Skin epidermis (tissue), 12 donors: ENCODE results near the gene NUP160.
A peak's percentile ranks its signal among the peaks of the same experiment; 100 is the strongest.
"Not testable (repeated sequence)": the region's sequence is repeated elsewhere in the genome, so short reads cannot be mapped to it uniquely, and the experiment has no call there.

Experiments used
- H3K27ac ChIP-seq, 21 experiments: fragments of 200-600 bp; sonication (generic) in 11 of 21; one replicate each; pipeline ENCODE4 v1.5.0; 2020; ENCODE audit warnings: mild to moderate bottlenecking in 3 of 21, inconsistent platforms in 2 of 21, moderate library complexity in 2 of 21
- H3K4me3 ChIP-seq, 7 experiments: fragments of 200-600 bp; sonication (generic) in 2 of 7; one replicate each; pipeline ENCODE4 v1.5.0; 2020; ENCODE audit warnings: inconsistent platforms in 2 of 7, mild to moderate bottlenecking in 2 of 7, moderate library complexity in 1 of 7

Gene NUP160

GRCh38 chr11:47797633-47798032 lies 50.5 kb downstream of the NUP160 start:
- H3K27ac ChIP-seq = no peak overlapping the region
- no peak overlapping the region for H3K4me3 ChIP-seq

- Histone ChIP-seq H3K4me3 (no peak overlapping the region), H3K27ac (peak overlapping the region in 1 of 21 experiments; percentile 11)
Observed at GRCh38 chr11:47791774-47792430, 56.2 kb downstream of the NUP160 start.

- H3K4me3 ChIP-seq, H3K27ac ChIP-seq: not testable (repeated sequence)
Observed at GRCh38 chr11:47790017-47790416, 58.1 kb downstream of the NUP160 start.

- Histone ChIP-seq H3K27ac (no peak overlapping the region), H3K4me3 (no peak overlapping the region)
Observed at GRCh38 chr11:47788181-47788580, 60.0 kb downstream of the NUP160 start.

GRCh38 chr11:47786373-47786772 lies 61.8 kb downstream of the NUP160 start:
- no peak overlapping the region for H3K27ac ChIP-seq

GRCh38 chr11:47784785-47785381 lies 63.3 kb downstream of the NUP160 start:
- no peak overlapping the region for H3K27ac ChIP-seq
- H3K4me3 ChIP-seq = no peak overlapping the region

More at GRCh38 chr11:47786373-47786772, 61.8 kb downstream of the NUP160 start:
- no peak overlapping the region for H3K4me3 ChIP-seq

GRCh38 chr11:47783087-47783610 lies 65.0 kb downstream of the NUP160 start:
- H3K27ac ChIP-seq = no peak overlapping the region
- H3K4me3 ChIP-seq = no peak overlapping the region

GRCh38 chr11:47778878-47779483 lies 69.2 kb downstream of the NUP160 start:
- no peak overlapping the region for H3K27ac ChIP-seq
- no peak overlapping the region for H3K4me3 ChIP-seq

- Histone ChIP-seq H3K27ac (no peak overlapping the region), H3K4me3 (no peak overlapping the region)
Observed at GRCh38 chr11:47775240-47775869, 72.8 kb downstream of the NUP160 start.

GRCh38 chr11:47773882-47774281 lies 74.3 kb downstream of the NUP160 start:
- H3K4me3 ChIP-seq = no peak overlapping the region
- no peak overlapping the region for H3K27ac ChIP-seq

GRCh38 chr11:47769556-47769955 lies 78.6 kb downstream of the NUP160 start:
- H3K27ac ChIP-seq, H3K4me3 ChIP-seq: not testable (repeated sequence)

GRCh38 chr11:47768101-47768612 lies 80.0 kb downstream of the NUP160 start:
- peak overlapping the region; percentile 40 to 100 (median 85) for H3K4me3 ChIP-seq

GRCh38 chr11:47766509-47767227 lies 81.5 kb downstream of the NUP160 start:
- Histone ChIP-seq H3K4me3 (peak overlapping the region; percentile 69 to 100 (median 87)), H3K27ac (peak overlapping the region; percentile 84 to 100 (median 98))

More at GRCh38 chr11:47768101-47768612, 80.0 kb downstream of the NUP160 start:
- H3K27ac ChIP-seq = peak overlapping the region; percentile 78 to 100 (median 99)

- H3K4me3 ChIP-seq = peak overlapping the region in 3 of 7 experiments; percentile 9 to 91 (median 70)
- peak overlapping the region in 2 of 21 experiments; percentile 11 to 100 for H3K27ac ChIP-seq
Observed at GRCh38 chr11:47765086-47765485, 83.1 kb downstream of the NUP160 start.

GRCh38 chr11:47759291-47759690 lies 88.9 kb downstream of the NUP160 start:
- H3K4me3 ChIP-seq, H3K27ac ChIP-seq: not testable (repeated sequence)

- Histone ChIP-seq H3K27ac (no peak overlapping the region), H3K4me3 (no peak overlapping the region)
Observed at GRCh38 chr11:47756208-47756607, 91.9 kb downstream of the NUP160 start.

- H3K4me3 ChIP-seq = no peak overlapping the region
- H3K27ac ChIP-seq = no peak overlapping the region
Observed at GRCh38 chr11:47750725-47751124, 97.4 kb downstream of the NUP160 start.

- H3K4me3 ChIP-seq, H3K27ac ChIP-seq: not testable (repeated sequence)
Observed at GRCh38 chr11:47742494-47742893, 105.7 kb downstream of the NUP160 start.

GRCh38 chr11:47737817-47738216 lies 110.3 kb downstream of the NUP160 start:
- H3K27ac ChIP-seq, H3K4me3 ChIP-seq: not testable (repeated sequence)
